NCI-H1694 (cell line): Measurements from ENCODE around the gene DNA2.
A peak's percentile ranks its signal among the peaks of the same experiment; 100 is the strongest.

Source experiments
- DNase-seq: peaks from one replicate; lab custom pipeline; 2025; lab: John Stamatoyannopoulos, UW

The DNA2 gene

DNA sequence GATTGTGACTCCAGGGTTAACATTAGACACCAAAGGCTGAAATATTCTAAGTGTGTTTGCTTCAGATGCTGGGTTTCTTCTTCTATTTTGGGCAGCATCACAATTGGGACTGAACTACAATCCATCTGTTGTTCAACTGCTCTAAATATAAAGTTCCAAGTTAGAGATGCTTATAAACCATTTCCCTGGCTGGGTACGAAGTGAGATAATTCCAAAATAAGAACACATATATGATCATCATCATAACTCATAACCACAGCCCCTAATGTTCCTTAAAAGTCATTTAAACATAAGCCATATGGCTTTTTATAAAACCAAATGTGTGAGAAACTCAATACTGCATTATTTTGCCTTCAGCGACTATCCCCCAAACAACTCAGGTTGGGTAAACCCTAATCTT lies 28.8 kb downstream of the DNA2 start:
- no peak for DNase-seq

DNA sequence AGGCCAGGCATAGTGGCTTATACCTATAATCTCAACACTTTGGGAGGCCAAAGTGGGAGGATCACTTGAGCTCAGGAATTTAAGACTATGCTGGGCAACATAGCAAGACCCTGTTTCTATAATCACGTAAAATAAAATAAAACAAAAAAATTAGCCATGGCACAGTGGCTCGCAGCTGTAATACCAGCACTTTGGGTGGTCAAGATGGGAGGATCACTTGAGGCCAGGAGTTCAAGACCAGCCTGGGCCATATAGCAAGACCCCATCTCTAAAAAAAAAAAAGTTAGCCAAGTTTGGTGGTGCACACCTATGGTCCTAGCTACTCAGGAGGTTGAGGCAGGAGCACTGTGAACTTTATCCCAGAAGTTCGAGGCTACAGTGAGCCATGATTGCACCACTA lies 30.9 kb downstream of the DNA2 start:
- DNase-seq = no peak

DNA sequence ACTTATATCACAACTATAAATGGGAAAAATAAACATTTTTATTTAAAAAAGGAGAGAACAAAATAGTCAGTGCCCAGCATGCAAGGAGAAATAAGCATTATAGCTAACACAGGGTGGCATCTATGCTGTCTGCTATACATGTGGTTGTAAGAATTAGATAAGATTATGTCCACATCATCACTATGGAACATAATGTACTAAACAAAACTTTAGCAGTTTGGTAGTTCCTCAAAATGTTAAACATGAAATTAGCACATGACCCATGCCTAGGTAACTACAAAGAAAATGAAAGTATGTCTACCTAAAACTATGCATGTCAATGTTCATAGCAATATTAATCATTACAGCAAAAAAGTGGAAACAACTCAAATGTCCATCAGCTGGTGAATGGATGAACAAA lies 36.0 kb downstream of the DNA2 start:
- DNase-seq = no peak

DNA sequence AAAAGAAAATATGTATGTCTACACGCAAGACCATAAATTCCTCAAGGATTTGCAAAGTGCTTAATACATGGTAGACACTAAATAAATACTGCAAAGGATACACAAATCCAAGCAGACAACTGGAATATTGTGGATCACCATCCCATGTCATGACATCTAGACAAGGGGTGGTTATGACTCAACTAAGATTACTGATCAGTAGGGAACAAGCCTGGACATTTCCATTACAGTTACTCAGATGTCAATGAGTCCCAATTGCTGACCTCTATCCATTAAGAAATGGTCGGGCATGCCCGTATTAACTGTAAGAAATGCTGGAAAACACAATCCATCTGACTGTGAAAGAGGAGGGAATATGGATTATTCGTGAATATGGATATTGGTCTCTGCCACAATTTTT lies 37.1 kb downstream of the DNA2 start:
- DNase-seq = no peak

DNA sequence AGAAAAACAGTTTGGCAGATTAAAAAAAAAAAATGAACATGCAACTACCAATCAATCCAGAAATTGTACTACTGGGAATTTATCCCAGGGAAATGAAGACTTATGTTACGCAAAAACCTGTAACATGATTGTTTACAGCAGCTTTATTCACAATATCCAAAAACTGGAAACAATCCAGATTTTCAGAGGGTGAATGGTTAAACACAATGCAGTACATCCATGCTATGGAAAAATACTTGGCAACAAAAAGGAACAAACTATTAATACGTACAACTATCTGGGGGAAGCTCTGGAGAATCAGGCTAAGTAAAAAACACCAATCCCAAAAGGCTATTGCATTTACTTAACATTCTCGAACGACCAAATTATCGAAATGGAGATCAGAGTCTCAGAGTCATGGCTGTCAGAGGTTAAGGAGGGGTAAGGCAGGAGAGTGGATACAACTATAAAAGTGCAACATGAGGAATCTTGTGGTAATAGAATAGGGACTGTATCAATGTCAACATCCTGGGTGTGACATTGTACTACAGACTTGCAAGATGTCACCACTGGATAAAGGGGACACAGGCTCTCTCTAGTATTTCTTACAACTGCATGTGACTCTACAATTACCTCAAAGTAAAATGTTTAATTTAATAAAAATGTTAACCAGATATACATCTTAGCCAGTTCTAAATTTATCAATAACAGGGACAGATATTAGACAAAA lies 43.2 kb downstream of the DNA2 start:
- DNase-seq = no peak

DNA sequence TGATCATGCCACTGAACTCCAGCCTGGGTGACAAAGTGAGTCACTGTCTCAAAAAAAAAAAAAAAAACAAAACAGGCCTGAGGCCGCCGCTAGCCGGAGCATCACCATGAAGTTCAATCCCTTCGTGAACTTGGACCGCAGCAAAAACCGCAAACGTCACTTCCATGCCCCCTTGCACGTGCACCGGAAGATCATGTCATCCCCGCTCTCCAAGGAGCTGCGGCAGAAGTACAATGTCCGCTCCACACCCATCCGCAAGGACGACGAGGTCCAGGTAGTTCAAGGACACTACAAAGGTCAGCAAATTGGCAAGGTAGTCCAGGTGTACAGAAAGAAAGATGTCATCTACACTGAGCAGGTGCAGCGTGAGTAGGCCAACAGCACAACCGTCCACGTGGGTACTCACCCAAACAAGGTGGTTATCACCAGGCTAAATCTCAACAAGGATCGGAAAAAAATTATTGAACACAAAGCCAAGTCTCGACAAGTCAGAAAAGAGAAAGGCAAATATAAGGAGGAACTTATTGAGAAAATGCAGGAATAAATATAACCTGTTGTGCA lies 47.2 kb downstream of the DNA2 start:
- DNase-seq = no peak

DNA sequence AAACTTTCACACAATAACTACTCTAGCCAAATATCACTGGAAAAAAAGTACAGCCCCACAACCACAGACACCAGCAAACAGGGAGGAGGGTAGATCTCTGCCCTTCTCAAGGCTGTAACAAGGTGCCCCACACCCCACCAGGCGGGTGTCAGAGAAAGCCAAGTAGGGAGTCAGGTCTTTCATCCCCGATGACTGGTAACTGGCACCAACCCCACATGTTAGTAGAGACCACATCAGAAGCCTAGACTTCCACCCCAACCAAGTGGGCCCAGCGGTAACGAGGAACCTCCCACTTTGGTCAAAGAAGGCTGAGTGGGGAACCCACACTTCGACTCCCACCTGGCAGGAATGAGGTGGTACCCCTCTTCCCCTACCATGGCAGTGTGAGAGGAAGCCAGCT lies 48.3 kb downstream of the DNA2 start:
- DNase-seq = no peak

DNA sequence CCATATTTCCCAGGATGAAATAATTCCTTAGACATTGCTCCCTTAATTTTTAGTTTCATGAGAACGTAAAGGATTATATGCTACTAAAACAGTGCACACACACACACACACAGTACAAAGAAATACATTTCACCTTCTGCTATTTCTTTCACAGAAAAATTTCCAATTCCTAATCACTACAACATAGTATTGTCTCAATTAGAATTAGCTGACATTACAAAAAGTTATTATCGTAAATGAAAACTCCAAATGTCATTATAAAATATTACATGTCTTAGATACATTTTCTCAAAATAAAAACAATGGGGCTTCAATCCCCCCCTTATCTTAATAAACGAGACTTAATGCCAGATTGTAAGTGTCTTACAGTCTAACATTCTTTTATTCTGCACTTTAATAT lies 52.4 kb downstream of the DNA2 start:
- DNase-seq = no peak

DNA sequence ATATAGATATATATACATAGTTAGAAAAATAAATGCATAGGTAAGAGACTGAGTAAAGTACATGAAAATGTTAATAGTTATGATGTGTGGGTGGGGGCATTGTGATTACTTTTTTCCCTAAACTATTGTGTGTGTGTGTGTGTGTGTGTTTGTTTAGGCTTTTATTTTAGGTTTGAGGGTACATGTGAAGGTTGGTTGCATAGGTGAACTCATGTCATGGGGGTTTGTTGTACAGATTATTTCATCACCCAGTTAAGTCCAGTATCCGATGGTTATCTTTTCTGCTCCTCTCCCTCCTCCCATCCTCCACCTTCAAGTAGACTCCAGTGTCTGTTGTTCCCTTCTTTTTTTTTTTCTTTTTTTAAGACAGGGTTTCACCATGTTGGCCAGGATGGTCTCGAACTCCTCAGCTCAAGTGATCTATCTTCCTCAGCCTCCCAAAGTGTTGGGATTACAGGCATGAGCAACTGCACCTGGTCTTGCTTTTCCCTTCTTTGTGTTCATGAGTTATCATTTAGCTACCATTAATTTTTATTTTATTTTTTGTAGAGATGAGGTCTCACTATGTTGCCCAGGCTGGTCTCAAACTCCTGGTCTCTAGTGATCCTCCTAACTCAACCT lies 62.8 kb downstream of the DNA2 start:
- DNase-seq = no peak

DNA sequence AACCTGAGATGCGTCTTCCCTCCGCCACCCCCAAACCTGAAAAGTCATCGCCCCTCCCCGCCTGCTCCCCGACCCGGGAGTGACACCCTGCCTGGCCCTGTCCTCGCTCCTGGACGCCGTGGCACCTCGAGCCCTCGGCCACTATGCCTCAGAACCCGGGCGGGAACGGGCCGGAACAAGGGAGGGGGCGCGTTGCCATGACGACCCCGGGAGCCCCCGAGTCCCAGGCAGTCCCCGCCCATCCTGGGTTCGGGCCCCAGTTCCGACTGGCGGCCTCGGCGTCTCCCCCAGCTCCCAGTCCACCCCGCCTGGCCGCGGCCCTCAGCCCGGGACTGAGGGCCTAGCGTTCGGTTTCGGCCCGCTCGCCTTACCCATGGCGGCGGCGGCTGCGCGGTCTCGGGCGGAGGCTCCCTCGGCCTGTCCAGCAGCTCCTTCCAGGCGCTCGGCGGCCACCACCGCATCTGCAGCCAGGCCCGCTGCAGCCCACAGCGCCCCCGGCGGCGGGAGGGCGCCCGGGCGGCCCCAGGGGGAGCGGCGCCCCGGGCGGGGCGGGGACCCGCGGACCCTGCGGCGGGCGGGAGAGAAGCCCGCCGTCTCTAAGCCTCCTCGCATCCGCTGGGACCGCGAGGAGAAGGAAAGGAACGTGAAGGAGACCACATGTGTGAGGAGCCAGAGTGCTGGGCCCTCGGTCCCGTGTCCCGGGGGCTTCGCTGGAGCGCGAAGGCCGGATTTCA lies 64.8 kb downstream of the DNA2 start, which contains the start of gene RUFY2:
Gene RUFY2, minus strand, starts transcription at position 463 of the 734 bp plus-strand sequence. Its CDS starts 88 bp downstream, at position 375.
- peak; percentile 27 for DNase-seq

DNA sequence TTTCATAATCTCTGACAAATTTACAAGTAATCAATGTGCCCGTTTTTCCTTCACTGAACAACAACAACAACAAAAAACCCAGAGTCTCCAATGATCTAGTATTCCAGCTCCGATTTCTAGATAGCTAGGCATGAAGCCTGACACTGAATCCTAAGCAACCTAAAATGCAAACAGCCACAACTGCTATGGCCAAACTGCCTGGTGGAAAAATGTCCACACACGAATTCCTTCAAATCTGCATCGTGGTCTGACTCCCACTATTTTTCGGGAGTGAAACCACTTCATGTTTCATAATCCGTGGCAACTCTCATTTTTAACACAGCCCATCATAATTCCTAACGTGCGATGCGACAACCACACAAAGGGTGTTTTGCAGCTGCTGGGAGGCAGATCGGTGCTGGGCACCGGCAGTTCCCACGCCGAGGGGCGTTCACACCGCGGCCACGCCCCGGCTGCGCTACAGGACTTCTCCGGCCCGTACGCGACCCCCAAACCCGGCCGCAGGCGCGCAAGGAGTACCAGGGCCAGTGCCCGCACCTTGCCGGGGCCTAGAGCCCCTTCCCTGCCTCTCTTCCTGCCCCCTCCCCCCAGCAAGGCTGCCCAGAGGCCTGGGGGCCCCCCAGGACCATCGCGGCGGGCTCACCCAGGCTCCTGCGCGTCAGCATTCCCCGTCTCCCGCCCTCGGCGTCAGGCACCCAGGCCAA lies 65.5 kb downstream of the DNA2 start:
- DNase-seq = peak; percentile 16

DNA sequence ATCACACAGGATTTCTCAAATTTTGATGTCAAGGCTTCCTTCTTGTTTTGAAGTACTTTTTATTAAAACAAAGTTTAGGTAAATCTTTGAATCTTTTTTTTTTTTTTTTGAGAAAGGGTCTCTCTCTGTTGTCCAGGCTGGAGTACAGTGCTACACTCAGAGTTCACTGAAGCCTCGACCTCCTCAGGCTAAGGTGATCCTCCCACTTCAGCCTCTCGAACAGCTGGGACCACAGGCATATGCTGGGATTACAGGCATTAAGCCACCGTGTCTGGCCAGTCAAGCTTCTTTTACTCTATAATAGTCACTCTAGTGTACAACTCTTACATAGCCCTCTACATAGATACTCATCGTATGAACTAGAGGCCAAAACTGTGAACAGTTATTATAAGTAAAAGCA lies 68.1 kb downstream of the DNA2 start:
- no peak for DNase-seq

DNA sequence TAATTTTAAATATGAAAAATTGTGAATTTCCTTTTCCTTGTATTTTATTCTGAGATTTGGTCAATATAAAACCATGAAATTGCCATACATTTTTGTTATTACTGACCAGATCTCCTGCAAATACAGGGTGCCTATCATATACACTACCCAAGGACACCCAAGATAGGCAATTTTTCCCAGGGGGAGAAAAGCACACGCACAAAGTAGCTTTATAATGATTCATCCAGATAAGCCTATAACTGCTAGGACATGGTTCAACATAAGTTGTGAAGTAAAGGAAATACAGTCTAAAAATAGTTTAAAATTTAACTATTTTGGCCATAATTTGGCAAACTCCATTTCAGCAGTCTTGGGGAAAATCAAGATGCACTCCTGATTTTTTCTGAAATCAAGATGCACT lies 69.5 kb downstream of the DNA2 start:
- DNase-seq = no peak

DNA sequence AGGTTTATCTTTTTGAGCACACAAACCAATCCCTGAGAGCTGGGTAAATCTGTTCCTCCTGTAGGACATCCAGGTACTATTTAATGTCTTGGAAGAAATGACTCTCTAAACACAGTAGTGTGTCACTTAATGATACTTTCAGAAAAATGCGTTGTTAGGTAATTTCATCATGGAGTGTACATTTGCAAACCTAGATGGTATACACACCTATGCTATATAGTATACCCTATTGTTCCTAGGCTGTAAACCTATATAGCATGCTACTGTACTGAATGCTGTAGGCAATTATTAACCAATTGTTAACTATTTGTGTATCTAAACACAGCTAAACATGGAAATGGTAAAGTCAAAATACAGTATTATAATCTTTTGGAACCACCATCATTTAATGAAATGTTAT lies 74.8 kb downstream of the DNA2 start:
- no peak for DNase-seq

DNA sequence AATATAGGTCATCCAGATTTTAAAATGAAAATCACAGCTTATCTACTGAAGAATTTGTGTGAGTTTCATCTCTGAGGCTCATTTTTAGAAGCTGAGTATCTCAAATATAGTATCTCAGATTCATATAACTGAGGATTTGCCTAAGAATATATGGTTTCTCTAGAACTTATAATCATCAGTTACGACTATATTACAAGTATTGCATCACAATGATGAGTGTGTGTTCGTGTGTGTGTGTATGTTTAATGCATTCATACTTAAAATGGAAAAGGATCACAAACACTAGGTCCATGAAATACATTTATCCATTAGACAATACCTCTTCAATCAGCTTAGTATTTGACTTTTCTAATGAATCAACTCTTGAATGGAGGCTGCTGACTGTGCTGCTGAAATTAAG lies 86.0 kb downstream of the DNA2 start:
- DNase-seq = no peak

DNA sequence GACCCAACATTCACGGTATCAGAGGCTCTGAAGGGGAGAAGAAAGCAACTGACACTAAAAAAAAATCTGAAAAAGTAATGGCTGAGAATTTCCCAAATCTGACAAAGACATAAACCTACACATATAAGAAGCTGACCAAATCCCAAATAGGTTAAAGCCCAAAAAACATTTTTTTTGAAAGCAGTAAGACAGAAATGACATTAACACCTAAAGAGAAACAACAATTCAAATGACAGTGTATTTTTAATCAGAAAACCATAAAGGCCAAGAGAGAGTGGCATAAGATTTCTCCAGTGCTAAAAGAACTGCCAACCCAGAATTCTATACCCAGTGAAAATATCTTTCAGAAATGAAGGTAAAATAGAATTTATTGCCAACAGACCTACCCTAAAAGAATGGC lies 100.2 kb downstream of the DNA2 start:
- no peak for DNase-seq

DNA sequence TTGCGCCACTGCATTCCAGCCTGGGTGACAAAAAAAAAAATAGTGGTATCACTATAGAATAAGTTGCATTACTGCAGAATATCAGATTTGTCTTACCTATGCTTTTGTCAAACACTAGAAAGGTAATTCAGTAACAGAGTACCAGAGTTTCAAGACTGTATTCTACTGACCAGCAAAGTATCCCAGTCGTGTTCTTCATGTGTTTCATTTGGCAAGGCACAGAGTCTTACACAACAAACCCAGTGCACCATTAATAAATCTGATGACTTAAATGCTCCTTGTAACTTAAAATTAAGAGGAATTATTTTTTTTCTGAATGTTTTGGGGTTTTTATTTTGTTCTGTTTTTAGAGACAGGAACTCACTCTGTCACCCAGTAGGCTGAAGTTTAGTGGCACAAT lies 104.7 kb downstream of the DNA2 start:
- DNase-seq = no peak

DNA sequence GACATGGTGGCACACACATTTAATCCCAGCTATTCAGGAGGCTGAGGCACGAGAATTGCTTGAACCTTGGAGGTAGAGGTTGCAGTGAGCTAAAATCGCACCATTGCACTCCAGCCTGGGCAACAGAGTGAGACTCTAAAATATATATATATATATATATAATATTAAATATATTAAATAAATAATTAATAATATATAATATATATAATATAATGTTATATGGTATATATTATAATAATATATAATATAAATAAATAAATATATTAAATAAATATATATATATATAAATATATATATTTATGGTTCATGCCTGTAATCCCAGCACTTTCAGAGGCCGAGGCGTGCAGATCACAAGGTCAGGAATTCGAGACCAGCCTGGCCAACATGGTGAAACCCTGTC lies 105.2 kb downstream of the DNA2 start:
- DNase-seq = no peak

DNA sequence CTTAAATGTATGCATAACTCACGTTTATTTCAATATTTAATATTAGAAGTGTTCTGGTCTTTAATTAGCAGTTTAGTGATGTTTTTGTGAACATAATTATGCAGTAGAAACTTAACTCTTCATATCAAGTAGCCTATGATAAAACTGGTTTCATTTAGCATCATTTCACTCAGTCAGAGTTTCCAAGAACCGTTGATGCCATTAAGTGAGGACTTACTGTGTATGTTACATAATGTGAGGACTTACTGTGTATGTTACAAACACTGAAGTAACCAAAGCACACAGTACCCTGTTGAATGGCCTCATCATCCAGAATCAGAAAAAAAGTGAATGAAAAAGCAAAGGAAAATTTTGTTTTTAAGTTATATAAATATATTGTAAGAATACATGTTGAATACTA lies 106.2 kb downstream of the DNA2 start:
- DNase-seq = no peak

DNA sequence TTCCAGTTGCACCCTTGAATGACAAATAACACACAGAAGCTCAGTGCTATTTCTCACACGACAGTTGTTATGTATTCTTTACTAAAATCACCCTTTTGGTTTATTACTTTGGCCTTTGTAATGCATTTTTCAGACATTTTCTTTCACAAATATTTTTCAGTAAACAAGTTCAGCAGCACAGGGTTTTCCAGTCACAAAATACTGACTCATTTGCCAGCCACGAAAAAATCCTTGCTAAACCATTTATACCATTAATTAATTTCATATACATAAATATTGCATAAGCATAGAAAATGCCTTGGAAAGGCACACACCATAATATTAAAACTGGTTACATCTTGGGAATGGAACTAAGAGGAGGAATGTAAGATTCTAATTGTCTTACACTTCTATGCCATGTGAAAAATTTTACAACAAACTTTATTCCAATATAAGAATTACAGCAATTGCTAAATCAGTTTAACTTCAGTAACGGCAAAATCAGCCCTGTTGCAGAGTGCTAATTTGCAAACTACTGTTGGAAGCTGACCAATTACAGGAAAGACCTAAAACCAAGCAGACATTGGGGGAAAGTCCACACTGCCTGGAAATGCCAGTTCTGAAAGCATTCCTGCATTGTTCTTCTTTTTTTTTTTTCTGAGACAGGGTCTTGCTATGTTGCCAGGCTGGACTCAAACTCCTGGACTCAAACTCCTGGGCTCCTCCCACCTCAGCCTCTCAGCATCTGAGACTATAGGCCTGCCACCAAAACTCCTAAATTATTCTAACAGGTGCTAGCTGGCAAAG lies 107.5 kb downstream of the DNA2 start:
- no peak for DNase-seq
